ENCODE measurements around the gene ARHGDIB. TPM values are rescaled to one million over a fixed set of nuclear protein-coding genes. Genes with fewer than 3 reads are reported as not detected.

The ARHGDIB gene
- total RNA-seq, 1 donor from 2014 or later = 0.79 TPM

GRCh38 chr12:14953752-14954151 is 7.6 kb downstream of the ARHGDIB start:
- TF ChIP-seq, protein P1, sequence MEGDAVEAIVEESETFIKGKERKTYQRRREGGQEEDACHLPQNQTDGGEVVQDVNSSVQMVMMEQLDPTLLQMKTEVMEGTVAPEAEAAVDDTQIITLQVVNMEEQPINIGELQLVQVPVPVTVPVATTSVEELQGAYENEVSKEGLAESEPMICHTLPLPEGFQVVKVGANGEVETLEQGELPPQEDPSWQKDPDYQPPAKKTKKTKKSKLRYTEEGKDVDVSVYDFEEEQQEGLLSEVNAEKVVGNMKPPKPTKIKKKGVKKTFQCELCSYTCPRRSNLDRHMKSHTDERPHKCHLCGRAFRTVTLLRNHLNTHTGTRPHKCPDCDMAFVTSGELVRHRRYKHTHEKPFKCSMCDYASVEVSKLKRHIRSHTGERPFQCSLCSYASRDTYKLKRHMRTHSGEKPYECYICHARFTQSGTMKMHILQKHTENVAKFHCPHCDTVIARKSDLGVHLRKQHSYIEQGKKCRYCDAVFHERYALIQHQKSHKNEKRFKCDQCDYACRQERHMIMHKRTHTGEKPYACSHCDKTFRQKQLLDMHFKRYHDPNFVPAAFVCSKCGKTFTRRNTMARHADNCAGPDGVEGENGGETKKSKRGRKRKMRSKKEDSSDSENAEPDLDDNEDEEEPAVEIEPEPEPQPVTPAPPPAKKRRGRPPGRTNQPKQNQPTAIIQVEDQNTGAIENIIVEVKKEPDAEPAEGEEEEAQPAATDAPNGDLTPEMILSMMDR (IDR thresholded peaks at IDR 0.05; ENCODE audit: unreplicated experiment) = no peak
- Mint-ChIP-seq H3K4me3 (ENCODE audit: low read depth) (no peak overlapping the region), H3K27ac (no peak overlapping the region), H3K36me3 (ENCODE audit: insufficient read depth) (no peaks in the 10 kb centered on the region), H3K9me3 (ENCODE audit: low read depth) (no peaks in the 10 kb centered on the region), H3K4me1 (ENCODE audit: low read depth) (peaks cover 6% of the 10 kb centered on the region), H3K27me3 (no peaks in the 10 kb centered on the region)
- DNase-seq (ENCODE audit: low spot score, unreplicated experiment) = no peak

GRCh38 chr12:14952299-14952921 is 9.0 kb downstream of the ARHGDIB start:
- no peak overlapping the region for H3K4me3 Mint-ChIP-seq (ENCODE audit: low read depth)
- H3K27ac Mint-ChIP-seq = no peak overlapping the region

DNA sequence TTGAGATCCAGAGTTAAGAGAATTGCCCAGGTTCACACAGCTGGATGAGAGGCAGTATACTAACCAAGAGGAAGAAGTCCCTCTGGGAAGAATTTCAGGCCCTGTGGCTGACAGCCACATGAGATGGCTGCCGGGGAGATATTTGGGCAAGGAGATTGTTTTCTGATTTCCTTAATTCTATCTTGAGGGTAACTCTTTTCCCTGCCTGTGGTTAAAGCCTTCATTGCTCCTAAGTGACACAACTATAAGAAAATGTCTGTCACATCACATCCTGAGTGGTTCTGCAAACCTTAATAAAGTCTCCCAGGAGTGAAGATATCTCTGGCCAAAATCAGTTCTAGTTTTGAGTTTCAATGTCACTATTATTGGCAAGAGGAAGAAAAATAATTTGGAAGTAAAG is 9.6 kb downstream of the ARHGDIB start:
- Mint-ChIP-seq H3K4me1 (ENCODE audit: low read depth) (peaks cover 20% of the 10 kb centered on the region), H3K27me3 (no peaks in the 10 kb centered on the region), H3K4me3 (ENCODE audit: low read depth) (no peak overlapping the region), H3K9me3 (ENCODE audit: low read depth) (no peaks in the 10 kb centered on the region), H3K36me3 (ENCODE audit: insufficient read depth) (no peaks in the 10 kb centered on the region), H3K27ac (no peak overlapping the region)
- no peak for DNase-seq (ENCODE audit: low spot score, unreplicated experiment)
- TF ChIP-seq, protein P1 (IDR thresholded peaks at IDR 0.05; ENCODE audit: unreplicated experiment) = no peak

More at GRCh38 chr12:14952299-14952921, 9.0 kb downstream of the ARHGDIB start:
- H3K4me1 Mint-ChIP-seq (ENCODE audit: low read depth) = peaks cover 17% of the 10 kb centered on the region
- no peaks in the 10 kb centered on the region for H3K27me3 Mint-ChIP-seq
- TF ChIP-seq, protein P1 (IDR thresholded peaks at IDR 0.05; ENCODE audit: unreplicated experiment) = no peak
- H3K36me3 Mint-ChIP-seq (ENCODE audit: insufficient read depth) = no peaks in the 10 kb centered on the region
- no peak for DNase-seq (ENCODE audit: low spot score, unreplicated experiment)
- no peaks in the 10 kb centered on the region for H3K9me3 Mint-ChIP-seq (ENCODE audit: low read depth)

DNA sequence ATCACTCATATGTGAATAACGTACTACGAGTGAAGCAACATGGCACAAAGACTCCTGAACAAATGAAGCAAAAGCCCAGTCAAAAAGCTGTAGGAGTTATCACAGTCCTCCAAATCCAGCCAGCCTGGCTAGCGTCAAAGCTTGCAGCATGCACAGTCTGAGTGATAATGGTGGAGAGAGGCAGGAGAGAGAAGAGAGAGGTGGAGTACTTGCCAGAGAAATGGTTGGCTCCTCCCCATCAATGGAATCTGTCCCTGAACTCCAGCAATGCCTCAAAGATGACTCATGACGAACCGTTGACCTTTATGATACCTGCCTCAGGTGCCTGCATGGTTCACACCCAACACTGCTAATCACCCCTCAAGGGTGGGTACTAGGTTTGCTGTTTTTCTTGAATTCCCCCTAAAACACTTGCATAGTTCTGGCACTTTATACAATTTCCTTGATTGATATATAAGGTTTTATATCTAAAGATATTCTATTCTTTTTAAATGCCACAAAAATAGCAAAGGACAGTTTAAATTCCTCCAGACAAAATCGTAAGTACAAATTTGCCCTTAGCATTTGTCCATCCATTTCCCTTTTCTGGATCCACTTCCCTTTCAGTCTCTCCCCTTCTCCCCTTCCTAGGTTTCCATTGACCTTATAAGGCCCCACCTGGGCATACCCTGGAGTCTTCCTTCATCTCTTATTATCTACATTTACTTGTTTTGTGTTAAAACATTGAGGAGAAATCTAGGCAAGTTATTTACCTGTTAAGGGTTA is 10.2 kb downstream of the ARHGDIB start:
- TF ChIP-seq, protein P1 (IDR thresholded peaks at IDR 0.05; ENCODE audit: unreplicated experiment) = no peak
- no peak for DNase-seq (ENCODE audit: low spot score, unreplicated experiment)
- Mint-ChIP-seq H3K27ac (no peak overlapping the region), H3K4me3 (ENCODE audit: low read depth) (no peak overlapping the region), H3K36me3 (ENCODE audit: insufficient read depth) (no peaks in the 10 kb centered on the region), H3K27me3 (no peaks in the 10 kb centered on the region), H3K9me3 (ENCODE audit: low read depth) (no peaks in the 10 kb centered on the region), H3K4me1 (ENCODE audit: low read depth) (peaks cover 20% of the 10 kb centered on the region)

- TF ChIP-seq, protein P1 (IDR thresholded peaks at IDR 0.05; ENCODE audit: unreplicated experiment) = no peak
- peaks cover 20% of the 10 kb centered on the region for H3K4me1 Mint-ChIP-seq (ENCODE audit: low read depth)
- DNase-seq (ENCODE audit: low spot score, unreplicated experiment) = no peak
- no peak overlapping the region for H3K27ac Mint-ChIP-seq
- no peak overlapping the region for H3K4me3 Mint-ChIP-seq (ENCODE audit: low read depth)
- H3K36me3 Mint-ChIP-seq (ENCODE audit: insufficient read depth) = no peaks in the 10 kb centered on the region
- H3K9me3 Mint-ChIP-seq (ENCODE audit: low read depth) = no peaks in the 10 kb centered on the region
- no peaks in the 10 kb centered on the region for H3K27me3 Mint-ChIP-seq
Measured at GRCh38 chr12:14950421-14950820, 11.0 kb downstream of the ARHGDIB start.

Data from progenitor cell of endocrine pancreas (in vitro differentiated cells).